HG02798 (cell line): ENCODE results near the gene CLECL1.

Source experiments
- ATAC-seq: cut with Tn5 transposase; IDR thresholded peaks from one replicate; pipeline ENCODE4 v1.9.1; 2021; ENCODE audit warnings: mild to moderate bottlenecking; ENCODE audit not compliant: unreplicated experiment, poor library complexity

CLECL1 gene

DNA sequence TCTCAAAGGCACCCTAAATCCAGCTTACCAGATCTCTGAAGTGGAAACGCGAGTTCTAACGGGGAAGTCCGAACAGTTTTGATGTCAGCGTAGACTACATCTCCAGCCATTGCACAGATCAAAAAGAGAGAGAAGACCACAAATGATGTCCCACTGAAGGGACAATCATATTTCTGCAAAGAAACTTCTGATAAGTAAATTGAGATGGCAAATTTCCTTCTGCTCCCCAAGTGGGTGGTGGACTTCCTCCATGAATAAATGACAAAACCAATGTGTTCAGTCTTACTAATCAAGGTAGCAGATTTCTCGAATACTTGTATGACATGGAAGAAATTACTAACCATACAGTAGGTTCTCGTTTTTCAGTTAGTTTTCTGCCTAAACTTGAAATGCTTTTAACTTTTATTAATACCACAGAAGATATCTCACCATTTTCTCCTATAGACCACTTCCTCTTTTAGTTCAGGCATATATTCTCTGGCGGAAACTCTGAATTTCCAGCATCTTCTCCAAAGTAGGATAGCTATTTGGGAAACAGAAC lies at the start of gene CLECL1:
CLECL1 (minus strand) TSS at position 177 of the 541 bp plus-strand sequence.
- peak; percentile 25 for ATAC-seq

DNA sequence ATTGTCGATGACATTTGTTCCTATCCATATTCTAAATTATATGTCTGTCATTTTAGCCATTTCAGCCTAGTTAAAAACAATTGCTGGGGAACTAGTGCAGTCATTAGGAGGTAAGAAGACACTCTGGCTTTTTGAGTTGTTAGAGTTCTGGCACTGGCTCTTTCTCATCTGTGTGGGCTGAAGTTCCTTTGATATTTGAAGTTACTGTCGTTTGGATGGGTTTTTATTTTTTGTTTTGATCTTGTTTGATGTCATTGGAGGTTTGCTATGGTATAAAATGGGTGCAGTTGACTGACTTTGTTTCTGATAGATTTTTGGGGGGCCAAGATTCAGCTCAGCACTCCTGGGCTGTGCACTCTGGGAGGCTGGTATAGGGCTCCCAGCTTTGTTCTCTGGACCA lies 48.5 kb upstream of the CLECL1 start:
- ATAC-seq: no peak

DNA sequence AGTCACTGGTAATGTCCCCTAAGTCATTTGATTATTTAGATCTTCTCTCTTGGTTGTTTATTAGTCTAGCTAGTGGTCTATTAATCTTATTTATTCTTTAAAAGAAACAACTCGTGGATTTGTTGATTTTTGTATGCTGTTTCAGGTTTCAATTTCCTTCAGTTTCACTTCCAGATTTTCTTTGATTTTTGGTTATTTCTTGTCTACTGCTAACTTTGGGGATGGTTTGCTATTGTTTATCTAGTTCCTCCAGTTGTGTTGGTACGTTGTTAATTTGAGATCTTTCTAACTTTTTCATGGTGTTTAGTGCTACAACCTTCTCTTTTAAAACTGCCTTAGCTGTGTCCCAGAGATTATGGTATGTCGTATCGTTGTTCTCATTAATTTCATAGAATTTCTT lies 46.3 kb upstream of the CLECL1 start:
- no peak for ATAC-seq

DNA sequence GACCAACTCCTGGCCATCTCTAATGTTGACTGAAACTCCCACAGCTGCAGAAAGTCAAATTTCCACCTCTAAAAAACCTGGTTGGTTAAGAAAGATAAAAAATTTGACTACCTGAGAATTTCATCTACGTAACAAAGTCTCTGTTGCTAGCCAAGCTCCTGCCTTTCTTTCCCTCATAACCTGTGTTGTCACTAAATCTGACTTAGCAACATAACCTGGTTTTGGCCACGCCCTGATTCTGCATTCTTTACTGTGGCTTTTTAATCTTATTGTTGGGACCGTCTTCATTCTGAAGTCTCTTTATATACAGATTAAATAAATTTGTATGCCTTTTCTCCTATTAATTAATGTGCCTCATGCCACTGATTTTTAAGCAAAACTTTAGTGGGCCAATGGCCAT lies 43.9 kb upstream of the CLECL1 start:
- no peak for ATAC-seq

DNA sequence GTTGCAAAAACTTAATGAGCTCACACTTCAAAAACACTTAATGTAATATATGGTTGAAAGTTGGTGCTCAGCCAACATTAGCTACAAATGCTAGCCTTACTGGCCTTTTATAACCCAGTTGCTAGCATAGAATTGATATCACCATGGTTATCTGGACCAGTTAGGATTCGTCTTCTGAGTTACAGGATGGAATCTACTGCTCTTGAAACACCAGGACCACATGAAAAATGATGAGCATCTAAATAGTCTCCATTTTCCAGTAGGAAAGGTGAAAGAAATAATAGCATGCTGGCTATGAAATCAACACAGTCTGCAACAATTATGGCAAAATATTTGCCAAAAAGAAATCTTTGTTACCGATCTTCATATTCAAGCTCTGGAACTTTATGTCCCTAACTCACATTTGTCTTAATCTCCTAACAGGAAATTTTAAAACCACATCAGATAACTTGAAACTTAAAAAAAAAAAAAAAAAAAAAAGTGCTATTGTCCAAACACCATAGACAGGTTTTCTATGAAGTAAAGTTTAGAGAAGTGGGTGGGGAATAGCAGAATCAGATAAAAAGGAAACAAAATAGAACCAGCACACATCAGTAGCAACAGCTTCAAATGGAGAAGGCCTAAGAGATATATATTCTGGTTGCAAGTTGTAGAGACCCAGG lies 40.5 kb upstream of the CLECL1 start:
- no peak for ATAC-seq

DNA sequence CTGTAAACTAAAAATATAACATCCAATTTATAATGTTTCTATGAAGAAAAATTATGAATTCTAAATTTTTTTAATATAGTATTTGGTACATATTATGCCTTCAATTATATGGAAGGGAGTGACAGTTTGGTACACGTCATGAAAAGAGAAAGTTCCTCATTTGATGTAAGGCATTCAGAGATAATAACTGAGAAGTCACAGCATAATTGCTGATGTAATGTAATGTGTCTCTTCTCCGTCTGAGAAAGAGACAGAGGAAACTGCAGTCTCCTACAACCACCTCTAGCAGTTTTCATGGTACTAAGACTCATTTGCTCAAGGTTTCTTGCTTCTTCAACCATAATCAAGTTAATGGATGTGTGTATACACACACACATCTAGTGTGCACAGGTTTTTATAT lies 30.1 kb upstream of the CLECL1 start:
- ATAC-seq: no peak

DNA sequence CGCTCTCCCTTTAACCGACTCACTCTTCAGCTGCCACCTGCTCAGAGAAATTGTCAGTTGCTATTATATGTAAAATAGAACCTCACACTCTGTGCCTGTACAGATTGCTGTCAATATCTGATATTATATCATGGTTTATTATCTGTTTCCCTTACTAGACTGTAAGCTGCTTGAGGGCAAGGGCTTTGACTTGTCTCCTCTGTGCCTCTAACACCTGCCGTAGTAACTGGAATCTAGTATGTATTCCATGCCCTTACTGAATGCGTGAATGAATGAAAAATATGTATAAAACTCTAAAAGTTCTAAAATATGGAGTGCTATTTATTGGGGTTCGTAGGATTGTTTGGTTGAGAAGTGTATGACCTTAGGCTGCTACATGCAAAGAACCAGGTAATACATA lies 29.5 kb upstream of the CLECL1 start:
- no peak for ATAC-seq

DNA sequence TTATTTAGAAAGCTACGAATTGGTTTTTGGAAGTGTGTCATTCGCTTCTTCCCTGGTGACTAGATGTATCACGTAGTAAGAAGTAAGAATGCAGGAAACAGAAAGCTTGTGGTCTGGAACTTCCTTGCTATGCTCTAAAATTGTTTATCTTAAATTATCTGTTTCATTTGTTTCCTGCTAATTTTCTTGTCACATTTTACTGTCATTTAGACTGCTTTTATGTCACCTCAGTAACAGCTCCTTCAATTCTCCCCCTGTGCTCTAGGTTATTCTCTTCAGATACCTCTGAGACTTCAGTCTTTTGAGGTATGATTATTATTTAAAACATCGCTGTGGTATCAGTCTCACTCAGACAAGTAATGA lies 28.5 kb upstream of the CLECL1 start:
- ATAC-seq: no peak

DNA sequence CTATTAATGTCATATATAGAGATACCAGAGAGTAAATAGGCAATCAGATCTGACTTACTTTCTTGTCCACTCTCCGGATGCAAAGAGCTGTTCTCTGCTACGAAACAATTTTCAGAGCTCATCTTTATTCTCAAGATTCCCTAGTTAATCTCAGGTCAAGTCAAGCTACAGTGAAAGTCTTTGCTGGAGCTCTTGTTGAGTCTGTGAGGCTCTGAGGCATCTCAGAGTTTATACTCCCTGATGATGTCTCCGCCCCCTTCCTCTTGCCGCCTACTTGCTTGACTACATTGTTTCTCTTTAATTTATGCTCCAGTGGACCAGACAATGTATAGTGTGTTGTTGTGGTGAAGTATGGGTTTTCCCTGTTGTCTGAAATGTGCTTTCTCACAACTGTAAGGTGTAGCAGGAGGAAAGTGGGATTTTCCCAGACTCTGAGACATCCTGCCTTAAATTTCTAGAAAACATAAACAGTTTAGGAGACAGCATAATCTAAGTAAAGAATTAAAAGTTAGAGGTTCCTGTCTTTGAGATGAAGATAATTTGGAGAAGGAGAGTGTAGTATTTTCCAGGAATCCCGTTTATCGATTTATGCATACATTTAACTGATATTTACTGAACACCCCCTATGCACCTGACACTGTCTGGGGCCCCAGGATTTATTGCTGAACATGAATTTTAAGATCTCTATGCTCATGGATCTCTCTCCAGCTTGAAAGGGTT lies 28.0 kb upstream of the CLECL1 start, which contains the start of gene CD69:
CD69 (minus strand) TSS at position 203 of the 720 bp plus-strand sequence; CDS start at position 122, 81 bp downstream.
- ATAC-seq: peak; percentile 41

DNA sequence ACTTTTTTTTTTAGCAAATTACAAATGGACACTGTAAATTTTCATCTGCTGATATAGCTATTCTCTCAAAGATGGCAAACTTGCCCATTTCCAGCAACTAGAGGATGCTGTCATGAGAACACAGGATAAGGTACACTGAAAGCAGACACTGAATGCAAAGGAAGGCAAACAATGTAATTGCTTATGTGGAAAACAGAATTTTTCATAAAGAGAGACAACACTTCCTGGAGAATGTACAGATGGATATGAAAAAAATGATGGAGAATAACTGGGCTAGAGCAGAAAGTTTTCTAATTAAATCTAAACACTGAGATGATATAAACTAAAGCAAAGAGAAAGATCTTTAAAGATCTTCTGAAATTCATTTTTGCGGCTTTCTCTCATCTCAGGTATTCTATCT lies 27.2 kb upstream of the CLECL1 start:
- no peak for ATAC-seq

DNA sequence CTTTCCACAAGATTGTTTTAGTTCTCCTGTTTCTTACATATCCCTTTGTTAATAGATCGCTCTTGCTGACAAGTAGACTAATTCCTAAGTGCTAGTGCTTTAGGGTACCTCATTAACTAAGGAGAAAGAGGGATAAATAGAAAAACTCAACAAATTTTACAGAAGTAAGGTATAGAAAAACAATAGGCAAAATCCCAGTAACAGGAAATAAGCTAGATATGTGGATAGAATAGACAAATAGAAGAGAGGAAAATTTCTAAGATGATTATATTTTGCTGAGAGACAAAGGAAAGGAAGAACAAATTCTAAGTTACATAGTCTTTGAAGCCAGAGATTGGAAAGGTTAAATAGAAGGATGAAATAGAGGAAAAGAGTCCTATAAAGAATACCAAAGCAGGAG lies 26.8 kb upstream of the CLECL1 start:
- ATAC-seq: no peak

DNA sequence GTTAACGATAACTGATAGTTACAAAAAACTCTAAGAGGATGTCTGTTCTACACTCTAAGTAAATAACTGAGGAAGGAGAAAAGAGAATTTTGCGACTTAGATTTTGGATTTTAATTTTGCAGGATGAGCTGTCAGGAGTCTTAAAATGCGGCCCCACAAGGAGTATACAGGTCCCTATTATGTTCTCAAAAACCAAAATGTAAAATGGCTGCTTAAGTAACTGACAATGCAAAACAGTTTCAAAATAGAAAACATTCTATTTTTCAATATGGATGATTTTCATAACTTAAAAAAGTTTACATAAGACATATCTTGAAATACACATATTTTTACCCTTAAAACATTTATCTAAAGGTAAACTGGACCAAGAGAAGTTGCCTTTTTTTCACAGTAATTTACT lies 25.2 kb upstream of the CLECL1 start:
- no peak for ATAC-seq

DNA sequence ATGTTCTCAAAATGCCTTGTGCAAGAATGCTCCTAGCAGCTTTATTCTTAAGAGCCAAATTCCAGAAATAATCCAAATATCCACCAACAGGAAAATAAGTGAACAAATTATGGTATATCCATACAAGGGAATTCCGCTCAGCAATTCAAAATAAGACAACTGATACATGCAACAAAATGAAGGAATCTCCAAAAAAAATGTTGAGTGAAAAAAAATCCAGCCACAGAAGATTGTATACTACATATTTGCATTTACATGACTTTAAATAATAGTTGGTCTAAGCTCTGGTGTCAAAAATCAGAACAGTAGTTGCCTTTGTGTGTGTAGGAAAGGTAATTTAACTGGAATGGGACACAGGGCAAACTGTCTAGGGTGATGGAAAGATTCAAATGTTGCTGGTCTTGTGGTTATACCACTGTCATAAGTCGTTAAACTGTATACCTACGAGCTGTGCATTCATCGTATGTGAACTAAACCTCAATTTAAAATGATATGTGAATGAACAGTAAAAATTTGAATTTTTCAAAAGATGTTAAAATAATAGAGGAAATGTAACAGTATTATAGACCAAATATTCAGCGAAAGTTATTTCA lies 24.6 kb upstream of the CLECL1 start:
- no peak for ATAC-seq

DNA sequence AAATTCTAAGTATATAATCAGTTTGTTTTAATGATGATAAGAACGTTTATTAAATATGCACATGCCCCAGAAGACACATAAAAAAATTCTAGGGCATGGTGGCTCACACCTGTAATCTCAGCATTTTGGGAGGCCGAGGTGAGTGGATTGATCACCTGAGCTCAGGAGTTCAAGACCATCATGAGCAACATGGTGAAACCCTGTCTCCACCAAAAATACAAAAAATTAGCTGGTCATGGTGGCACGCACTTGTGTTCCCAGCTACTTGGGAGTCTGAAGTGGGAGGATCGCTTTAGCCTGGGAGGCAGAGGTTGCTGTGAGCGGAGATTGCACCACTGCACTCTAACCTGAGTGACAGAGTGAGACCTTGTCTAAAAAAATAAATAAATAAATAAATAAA lies 23.8 kb upstream of the CLECL1 start:
- no peak for ATAC-seq

DNA sequence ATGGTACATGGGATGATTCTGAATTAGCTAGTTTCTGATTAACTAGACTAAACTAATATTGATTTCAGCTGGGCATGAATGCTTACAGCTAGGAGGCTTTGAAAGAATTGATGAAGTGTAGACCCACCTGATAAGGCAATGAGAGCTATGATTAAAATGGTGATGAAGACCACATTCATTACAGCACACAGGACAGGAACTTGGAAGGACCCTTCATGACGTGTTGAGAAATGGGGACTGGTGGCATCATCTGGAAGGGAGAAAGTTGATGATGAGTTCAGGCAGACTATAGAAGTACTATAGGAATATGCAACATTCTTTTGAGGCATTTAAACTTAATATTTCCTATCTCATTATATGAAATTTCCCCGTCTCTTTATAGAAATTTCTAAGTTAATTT lies 23.3 kb upstream of the CLECL1 start:
- ATAC-seq: no peak

DNA sequence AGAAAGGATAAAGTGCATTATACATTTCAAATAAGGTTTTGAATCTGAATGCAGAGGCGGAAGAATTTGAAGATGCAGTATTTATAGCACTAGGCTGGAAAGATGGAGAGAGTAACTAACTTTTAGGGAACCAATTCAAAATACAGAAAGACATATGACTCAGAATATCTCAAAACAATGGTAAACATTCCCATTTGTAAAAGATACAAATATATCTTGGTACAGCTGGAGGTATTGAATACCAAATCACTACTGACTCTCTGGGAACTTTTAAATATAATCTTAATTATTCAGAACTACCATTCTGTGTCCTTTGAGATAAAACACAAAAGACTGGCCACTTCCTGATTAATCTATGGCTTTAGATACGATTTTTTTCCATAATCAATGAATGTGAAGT lies 22.7 kb upstream of the CLECL1 start:
- ATAC-seq: no peak

DNA sequence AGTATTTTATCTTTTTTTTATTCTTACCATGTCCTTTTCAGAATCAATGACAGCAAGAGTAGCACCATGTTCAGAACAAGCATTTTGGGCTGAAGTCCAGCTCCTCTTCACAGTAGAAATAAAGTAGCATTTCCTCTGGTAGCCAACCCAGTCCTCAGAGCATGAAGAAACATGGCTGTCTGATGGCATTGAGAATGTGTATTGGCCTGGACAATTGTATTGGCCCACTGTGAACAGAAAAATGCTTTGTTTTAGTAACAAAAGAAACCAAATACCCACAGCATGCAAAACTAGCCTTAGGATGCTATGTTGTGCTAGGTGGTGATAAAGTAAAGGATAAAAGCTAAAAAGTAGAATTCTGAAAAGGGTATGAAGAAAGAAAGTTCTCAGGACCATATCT lies 22.1 kb upstream of the CLECL1 start:
- ATAC-seq: no peak

DNA sequence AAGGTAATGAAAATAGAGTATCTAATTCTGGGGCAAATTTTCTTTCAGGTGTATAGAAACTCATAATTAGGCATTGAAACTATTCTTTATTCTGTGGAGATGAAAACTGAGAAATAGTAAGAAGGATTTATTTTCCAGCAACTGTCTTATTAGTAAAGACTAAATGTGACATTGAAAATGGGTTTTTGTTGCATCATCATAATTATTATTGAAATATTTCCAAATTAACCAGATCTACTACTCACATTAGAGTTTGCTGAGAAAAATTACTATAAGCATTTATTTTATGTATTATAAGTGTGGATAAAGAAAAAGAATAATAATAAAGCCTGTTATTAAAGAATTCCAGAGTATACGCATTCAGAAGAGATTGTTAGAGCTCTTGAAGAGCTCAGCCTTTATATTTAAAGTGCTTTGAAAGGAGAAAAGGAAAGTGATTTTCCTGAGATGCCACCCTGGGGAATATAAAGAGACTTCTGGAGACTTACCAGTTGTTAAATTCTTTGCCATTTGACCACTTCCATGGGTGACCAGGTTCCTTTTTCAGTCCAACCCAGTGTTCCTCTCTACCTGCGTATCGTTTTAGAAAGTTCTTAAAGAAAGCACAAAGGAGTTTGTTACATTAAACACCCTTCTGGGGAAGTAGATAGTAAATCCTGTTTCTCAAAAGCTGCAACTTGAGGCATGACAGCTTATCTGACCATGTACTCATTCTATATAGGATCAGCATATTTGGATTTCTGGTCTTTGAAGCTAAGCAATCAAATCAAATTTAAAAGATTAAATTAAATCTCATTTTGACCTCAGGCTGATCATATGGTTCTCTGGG lies 21.4 kb upstream of the CLECL1 start:
- no peak for ATAC-seq

DNA sequence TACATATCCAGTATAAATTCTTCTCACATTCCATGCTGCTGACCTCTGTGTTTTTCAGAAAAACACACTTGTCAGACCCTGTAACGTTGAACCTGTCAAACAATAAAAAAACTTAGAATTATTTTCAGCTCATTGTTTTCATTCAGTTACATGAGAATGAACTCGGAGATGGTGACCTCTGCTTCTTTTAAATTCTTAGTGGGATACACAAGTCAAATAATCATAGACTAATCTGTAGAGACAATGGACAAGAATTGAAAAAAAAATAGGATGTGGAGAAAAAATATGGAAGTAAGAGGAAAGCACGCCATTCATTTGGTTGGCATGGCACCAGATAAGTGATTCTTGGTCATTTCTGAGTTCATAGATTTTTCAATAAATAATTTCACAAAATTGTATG lies 20.6 kb upstream of the CLECL1 start:
- no peak for ATAC-seq

DNA sequence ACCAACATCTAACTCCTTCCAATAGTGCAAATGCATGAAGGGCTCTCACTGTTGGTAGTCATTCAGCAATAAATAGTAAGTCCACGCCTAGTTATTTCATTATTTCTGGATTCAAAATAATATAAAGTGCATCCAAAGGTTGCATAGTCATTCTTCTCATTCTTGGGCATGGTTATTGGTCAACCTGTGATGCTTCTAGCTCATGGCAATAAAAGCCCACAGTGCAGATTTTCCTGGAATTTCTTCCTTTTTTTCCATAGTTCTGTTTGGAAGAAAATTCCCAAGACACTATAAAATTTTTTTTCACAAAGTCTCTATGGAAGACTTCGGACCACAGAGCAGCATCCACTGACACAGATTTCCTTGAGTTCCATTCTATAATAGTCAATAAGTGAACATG lies 20.2 kb upstream of the CLECL1 start:
- no peak for ATAC-seq
